Activated T-cell treated with anti-CD3 and anti-CD28 coated beads for 1 hour (primary cell): Measurements from ENCODE around the gene NNMT.

ENCODE experiments used
- DNase-seq: peaks from one replicate; pipeline ENCODE4 v3.0.0-alpha.2; 2020; ENCODE audit warnings: low read depth

The NNMT gene

DNA sequence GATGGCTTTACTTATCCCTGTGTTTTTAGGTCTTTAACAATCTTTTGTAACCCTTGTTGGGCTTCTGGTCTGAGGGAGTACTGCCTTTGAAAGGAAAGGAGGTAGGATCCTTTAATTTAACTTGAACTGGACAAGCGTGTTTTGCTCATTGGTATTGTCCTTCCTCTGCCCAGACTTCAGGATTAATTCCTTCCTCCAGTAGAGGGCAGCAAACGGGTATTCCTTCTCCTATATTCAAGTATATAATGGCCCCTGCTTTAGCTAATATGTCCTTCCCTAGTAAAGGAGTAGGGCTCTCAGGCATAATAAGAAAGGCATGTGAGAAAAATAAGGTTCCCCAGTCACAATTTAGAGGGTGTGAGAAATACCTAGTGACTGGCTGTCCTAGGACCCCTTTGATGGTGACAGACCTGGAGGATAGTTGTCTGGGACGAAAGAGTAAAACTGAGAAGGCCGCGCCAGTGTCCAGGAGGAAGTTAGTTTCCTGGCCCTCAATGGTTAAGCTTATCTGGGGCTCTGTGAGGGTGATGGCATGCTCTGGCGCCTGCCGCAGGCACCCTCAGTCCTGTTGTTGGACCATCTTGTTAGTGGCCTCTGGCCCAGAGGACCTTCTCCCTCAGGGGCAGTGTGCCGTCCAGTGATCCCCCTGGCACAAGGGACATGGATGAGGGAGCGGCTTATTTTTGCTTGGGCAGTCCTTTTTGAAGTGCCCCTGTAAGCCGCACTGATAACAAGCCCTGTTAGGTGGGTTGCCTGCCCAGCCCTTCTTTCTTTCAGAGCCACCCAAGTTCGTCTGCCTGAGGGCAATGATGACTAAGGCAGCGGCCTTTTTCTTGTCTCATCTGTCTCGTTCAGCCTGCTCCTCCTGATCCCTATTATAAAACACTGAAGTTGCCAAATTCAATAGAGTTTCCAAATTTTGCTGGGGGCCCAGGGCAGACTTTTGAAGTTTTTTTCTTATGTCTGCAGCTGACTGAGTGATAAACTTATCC, 52.3 kb downstream of the NNMT start:
- DNase-seq, result peak; percentile 9

DNA sequence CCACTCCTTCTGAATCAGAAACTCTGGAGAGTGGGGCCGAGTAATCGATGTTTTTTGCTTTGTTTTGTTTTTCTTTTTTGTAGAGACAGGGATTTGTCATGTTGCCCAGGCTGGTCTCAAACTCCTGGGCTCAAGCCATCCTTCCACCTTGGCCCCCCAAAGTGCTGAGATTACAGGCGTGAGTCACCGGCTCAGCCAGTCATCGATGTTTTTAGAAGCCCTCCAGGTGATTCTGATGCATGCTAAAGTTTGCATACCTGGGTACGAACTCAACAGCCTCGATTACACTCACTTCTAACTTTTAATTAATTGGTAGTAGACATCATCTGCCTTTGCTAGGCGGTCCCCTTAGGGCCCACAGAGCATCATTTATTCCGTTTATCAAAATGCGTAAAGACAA, 53.8 kb downstream of the NNMT start:
- DNase-seq, result no peak

DNA sequence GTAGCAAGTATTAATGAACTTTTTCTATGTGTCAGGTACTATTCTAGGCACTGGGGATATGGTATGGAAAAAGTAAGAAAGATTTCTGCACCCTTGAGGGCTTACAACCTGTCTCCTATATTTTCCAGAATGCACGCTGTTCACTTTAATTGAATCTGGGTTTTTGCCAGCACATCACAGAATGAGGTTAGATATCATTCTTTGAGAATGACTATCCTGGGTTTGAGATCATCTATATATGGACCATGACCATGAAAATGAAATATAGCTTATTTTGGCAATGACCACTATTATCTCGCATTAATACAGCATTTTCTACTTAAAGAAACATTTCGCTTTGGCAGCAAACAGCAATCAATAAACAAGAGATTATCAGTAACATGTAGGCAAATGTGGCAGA, 57.2 kb downstream of the NNMT start:
- DNase-seq, result no peak

DNA sequence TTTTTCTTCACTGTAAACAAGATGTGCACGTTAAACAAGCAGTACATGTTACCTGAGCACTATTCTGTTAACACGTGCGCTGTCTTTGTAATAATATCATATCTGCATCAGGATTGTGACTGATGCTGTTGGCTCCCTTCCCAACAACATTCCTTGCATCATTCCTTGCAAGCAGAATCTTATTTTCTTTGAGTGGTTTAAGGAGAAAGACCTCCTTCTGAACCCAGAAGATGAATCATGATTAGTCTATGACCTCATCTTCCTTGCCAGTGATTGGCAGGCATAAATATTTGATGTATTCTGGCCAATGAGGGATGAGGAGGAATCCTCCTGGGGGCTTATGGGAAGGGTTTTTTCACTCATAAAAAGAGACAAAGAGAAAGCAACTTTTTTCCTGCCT, 57.9 kb downstream of the NNMT start:
- DNase-seq, result no peak

DNA sequence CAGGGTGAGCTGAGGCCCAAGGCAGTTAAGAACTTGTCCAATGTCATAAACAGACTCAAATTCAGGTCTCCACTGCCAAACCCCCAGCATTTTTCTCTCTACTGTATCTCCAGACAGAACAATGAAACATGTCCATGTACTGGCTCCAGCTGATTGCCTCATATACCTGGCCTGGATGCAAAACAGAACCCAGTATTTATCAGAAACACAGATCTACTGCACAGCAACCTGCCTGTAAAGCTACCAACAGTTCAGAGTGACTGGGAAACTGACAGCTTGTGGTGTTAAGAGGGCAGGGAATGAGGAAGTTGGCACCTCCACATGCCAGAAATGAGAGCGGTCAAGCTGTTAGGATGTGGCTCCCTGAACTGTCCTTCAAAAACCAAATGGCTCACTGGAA, 62.5 kb downstream of the NNMT start:
- no peak for DNase-seq

DNA sequence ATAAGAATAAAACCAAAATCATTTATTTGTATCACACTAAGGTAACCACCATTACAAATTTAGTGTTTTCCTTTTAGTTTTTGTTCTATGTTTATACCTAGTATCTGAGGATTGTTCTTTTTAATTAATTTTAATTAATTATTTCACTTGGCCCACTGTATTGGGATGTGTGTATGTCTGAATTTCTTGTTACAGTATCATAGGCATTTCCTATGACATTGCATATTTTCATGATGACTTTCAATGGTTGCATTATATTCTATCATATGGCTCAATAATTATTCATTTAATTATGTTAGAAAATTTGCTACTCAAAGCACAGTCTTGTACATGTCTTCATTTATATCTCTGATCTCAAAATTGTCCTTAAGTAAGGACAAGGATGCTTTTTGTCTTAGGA, 63.1 kb downstream of the NNMT start:
- no peak for DNase-seq

DNA sequence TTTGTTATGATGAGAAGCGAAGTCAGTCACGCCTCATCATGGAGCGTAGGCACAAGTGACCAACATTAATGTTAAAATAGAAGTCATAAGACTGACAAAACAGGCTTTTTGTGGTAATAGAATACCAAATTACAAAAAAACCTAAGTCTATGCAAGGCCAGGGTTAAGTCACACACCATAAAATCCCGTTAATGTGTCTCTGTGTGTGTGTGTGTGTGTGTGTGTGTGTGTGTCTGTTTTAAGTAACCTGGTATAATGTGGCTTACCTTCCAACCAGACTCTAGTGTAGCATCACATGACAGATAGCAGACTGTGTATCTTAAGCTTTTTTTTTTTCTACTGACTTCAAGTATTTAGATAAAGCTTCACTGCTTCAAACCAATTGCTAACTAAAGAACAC, 66.1 kb downstream of the NNMT start:
- no peak for DNase-seq

DNA sequence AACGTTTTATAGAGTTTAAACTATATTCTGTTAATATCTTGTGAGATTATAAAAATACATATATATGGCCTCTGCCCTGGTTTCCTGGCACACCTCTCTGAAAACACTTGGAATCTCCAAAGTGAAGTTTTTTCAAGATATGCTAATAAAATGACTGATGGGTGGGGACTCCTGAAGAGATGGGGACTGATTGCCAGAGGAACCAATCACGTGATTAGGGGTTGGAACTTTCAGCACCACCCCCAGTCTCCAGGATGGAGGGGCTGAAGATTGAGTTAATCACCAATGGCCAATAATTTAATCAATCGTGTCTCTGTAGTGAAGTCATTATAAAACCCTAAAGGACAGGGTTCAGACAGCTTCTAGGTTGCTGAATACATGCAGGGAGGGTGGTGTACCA, 66.8 kb downstream of the NNMT start:
- DNase-seq, result no peak
